H9 (cell line): ENCODE data around the gene GPR160. TPM values are rescaled to one million over a fixed set of nuclear protein-coding genes. Genes with fewer than 3 reads are reported as not detected.

Source experiments
- DNase-seq: peaks from one replicate; pipeline ENCODE4 v3.0.0-alpha.2; 2017
- H2AFZ ChIP-seq: one replicate; pipeline ENCODE4 v1.6.1; 2013; ENCODE audit warnings: mild to moderate bottlenecking, low read length, control low read depth, moderate library complexity
- H2AK5ac ChIP-seq: 2 replicates; pipeline ENCODE4 v1.6.1; 2013; ENCODE audit warnings: low read length, control low read depth, mixed read lengths; ENCODE audit not compliant: insufficient read length
- H2BK120ac ChIP-seq: one replicate; pipeline ENCODE4 v1.6.1; 2013; ENCODE audit warnings: low read depth, mild to moderate bottlenecking, low read length, control low read depth, inconsistent platforms; ENCODE audit not compliant: poor library complexity, severe bottlenecking
- H2BK12ac ChIP-seq: 2 replicates; pipeline ENCODE4 v1.6.1; 2013; ENCODE audit warnings: low read length, control low read depth, mixed read lengths, low read depth; ENCODE audit not compliant: insufficient read length
- H2BK15ac ChIP-seq: 2 replicates; pipeline ENCODE4 v1.6.1; 2013; ENCODE audit warnings: low read depth, low read length, control low read depth
- H2BK20ac ChIP-seq: one replicate; pipeline ENCODE4 v1.6.1; 2013; ENCODE audit warnings: low read depth, mild to moderate bottlenecking, low read length, control low read depth, inconsistent platforms; ENCODE audit not compliant: poor library complexity, severe bottlenecking
- H2BK5ac ChIP-seq: 2 replicates; pipeline ENCODE4 v1.6.1; 2013; ENCODE audit warnings: low read length, control low read depth, mixed read lengths; ENCODE audit not compliant: insufficient read length
- H3K14ac ChIP-seq: 2 replicates; pipeline ENCODE4 v1.6.1; 2013; ENCODE audit warnings: low read length, control low read depth; ENCODE audit not compliant: insufficient read depth
- H3K18ac ChIP-seq: 2 replicates; pipeline ENCODE4 v1.6.1; 2013; ENCODE audit warnings: low read depth, mild to moderate bottlenecking, mixed read lengths, low read length, control low read depth; ENCODE audit not compliant: insufficient read length
- H3K23ac ChIP-seq: 2 replicates; pipeline ENCODE4 v1.6.1; 2013; ENCODE audit warnings: low read length, control low read depth, mixed read lengths, low read depth; ENCODE audit not compliant: insufficient read length
- H3K23me2 ChIP-seq: 2 replicates; pipeline ENCODE4 v1.6.1; 2013; ENCODE audit warnings: low read depth, mild to moderate bottlenecking, mixed read lengths, low read length, control low read depth; ENCODE audit not compliant: insufficient read length, poor library complexity, severe bottlenecking
- H3K27ac ChIP-seq: 2 replicates; pipeline ENCODE4 v1.5.1; 2013; ENCODE audit warnings: low read length, control low read depth, mixed read lengths, low read depth; ENCODE audit not compliant: insufficient read length
- H3K27me3 ChIP-seq: 2 replicates; pipeline ENCODE4 v1.6.1; 2013; ENCODE audit warnings: low read length, control low read depth, inconsistent platforms; ENCODE audit not compliant: insufficient read depth
- H3K4ac ChIP-seq: 2 replicates; pipeline ENCODE4 v1.6.1; 2013; ENCODE audit warnings: low read depth, mild to moderate bottlenecking, control low read depth, inconsistent platforms, low read length, moderate library complexity
- H3K4me1 ChIP-seq: 2 replicates; pipeline ENCODE4 v1.6.1; 2013; ENCODE audit warnings: low read length, control low read depth, inconsistent platforms; ENCODE audit not compliant: insufficient read depth
- H3K4me2 ChIP-seq: 2 replicates; pipeline ENCODE4 v1.6.1; 2013; ENCODE audit warnings: low read length, control low read depth, mixed read lengths; ENCODE audit not compliant: insufficient read length, insufficient read depth
- H3K56ac ChIP-seq: 2 replicates; pipeline ENCODE4 v1.6.1; 2013; ENCODE audit warnings: low read depth, mild to moderate bottlenecking, mixed read lengths, low read length, control low read depth; ENCODE audit not compliant: insufficient read length
- H3K79me1 ChIP-seq: 2 replicates; pipeline ENCODE4 v1.6.1; 2013; ENCODE audit warnings: low read depth, mild to moderate bottlenecking, moderate library complexity, low read length, control low read depth, inconsistent platforms; ENCODE audit not compliant: insufficient read depth, poor library complexity, severe bottlenecking
- H3K79me2 ChIP-seq: 2 replicates; pipeline ENCODE4 v1.6.1; 2013; ENCODE audit warnings: low read length, control low read depth, inconsistent platforms; ENCODE audit not compliant: insufficient read depth
- H3K9ac ChIP-seq: 2 replicates; pipeline ENCODE4 v1.6.1; 2013; ENCODE audit warnings: low read length, control low read depth, mixed read lengths; ENCODE audit not compliant: insufficient read length; ENCODE audit errors: extremely low read depth
- H3K9me3 ChIP-seq: one replicate; pipeline ENCODE4 v1.6.1; 2013; ENCODE audit warnings: low read depth, low read length, inconsistent platforms; ENCODE audit not compliant: control insufficient read depth
- H3T11ph ChIP-seq: one replicate; pipeline ENCODE4 v1.6.1; 2013; ENCODE audit warnings: mild to moderate bottlenecking, low read length, control low read depth, inconsistent platforms
- H4K20me1 ChIP-seq: one replicate; pipeline ENCODE4 v1.6.1; 2013; ENCODE audit not compliant: control insufficient read depth, insufficient read length, insufficient read depth
- H4K5ac ChIP-seq: 2 replicates; pipeline ENCODE4 v1.6.1; 2013; ENCODE audit warnings: low read depth, mild to moderate bottlenecking, mixed read lengths, low read length, control low read depth; ENCODE audit not compliant: insufficient read length
- H4K8ac ChIP-seq: replicated peaks from 2 replicates; pipeline ENCODE4 v1.6.1; 2013; ENCODE audit warnings: low read length, control low read depth, mixed read lengths, low read depth; ENCODE audit not compliant: insufficient read length
- H4K91ac ChIP-seq: 2 replicates; pipeline ENCODE4 v1.6.1; 2013; ENCODE audit warnings: low read depth, mild to moderate bottlenecking, moderate library complexity, mixed read lengths, low read length, control low read depth; ENCODE audit not compliant: insufficient read length
- H3K27ac Mint-ChIP-seq, 3 experiments: 2 replicates in 2 of 3; 3 replicates in 1 of 3; pipeline ENCODE4 v1.8.0; 2020 to 2021; ENCODE audit warnings: mixed read lengths in 3 of 3, mild to moderate bottlenecking in 1 of 3, moderate library complexity in 1 of 3
- H3K27me3 Mint-ChIP-seq: 2 replicates; pipeline ENCODE4 v1.8.0; 2021; ENCODE audit warnings: low read depth, mild to moderate bottlenecking, moderate library complexity, mixed read lengths
- H3K36me3 Mint-ChIP-seq, 3 experiments: 2 replicates in 2 of 3; 3 replicates in 1 of 3; pipeline ENCODE4 v1.8.0; 2020 to 2021; ENCODE audit warnings: low read depth in 3 of 3, mixed read lengths in 3 of 3; ENCODE audit not compliant: insufficient read depth in 1 of 3
- H3K4me1 Mint-ChIP-seq, 2 experiments: 2 replicates each; pipeline ENCODE4 v1.8.0; 2020; ENCODE audit warnings: mixed read lengths in 2 of 2
- H3K4me3 Mint-ChIP-seq, 2 experiments: 2 replicates in 1 of 2; 3 replicates in 1 of 2; pipeline ENCODE4 v1.8.0; 2020 to 2021; ENCODE audit warnings: mild to moderate bottlenecking in 2 of 2, mixed read lengths in 2 of 2, moderate library complexity in 1 of 2
- H3K9me3 Mint-ChIP-seq, 2 experiments: 2 replicates in 1 of 2; 3 replicates in 1 of 2; pipeline ENCODE4 v1.8.0; 2020; ENCODE audit warnings: mild to moderate bottlenecking in 2 of 2, mixed read lengths in 2 of 2, moderate library complexity in 1 of 2
- WGBS: extraction: QIAGEN DNeasy Blood & Tissue Kit; methylation state at CpG from one replicate; pipeline ENCODE4 v1.1.7; 2013; ENCODE audit warnings: missing lambda C conversion rate, low lambda C conversion rate, mixed read lengths; ENCODE audit not compliant: insufficient read length; ENCODE audit errors: extremely low coverage; 5-methylcytosine and 5-hydroxymethylcytosine counted together
- total RNA-seq: library from RNA; stranded (reverse); gene quantifications from 2 replicates; pipeline ENCODE4 v1.2.1, GENCODE V29; 2021
- TF ChIP-seq, protein P1 (sequence below): fragments of 200-600 bp; sonication (generic); conservative IDR thresholded peaks from 3 replicates; pipeline ENCODE4 v1.8.0; 2021; ENCODE audit warnings: antibody characterized with exemption, mild to moderate bottlenecking

The GPR160 gene
- total RNA-seq, 1 experiment from 2014 or later = 14.1 TPM

DNA sequence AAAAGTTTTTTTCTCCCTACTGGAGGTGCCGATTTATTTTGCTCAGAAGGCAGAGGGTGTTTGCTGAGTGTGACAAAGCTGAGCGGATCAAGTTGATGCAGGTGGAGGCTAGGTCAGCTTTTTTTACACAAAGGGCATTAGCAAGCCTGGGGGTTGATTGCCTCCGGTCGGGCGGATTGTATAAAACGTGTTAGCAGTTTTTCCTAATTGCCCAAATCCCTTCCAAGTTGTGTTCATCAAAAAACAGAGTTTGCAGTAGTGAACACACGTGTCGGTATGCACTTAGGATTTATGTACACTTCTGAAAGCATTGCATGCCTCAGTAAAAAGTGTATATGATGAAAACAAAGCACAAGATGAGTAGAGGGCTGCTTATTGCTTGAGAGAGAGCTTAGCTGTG, 2.6 kb downstream of the GPR160 start:
- Histone ChIP-seq H3K27me3 (no peaks in the 10 kb centered on the region), H2AFZ (no peak overlapping the region), H2BK120ac (no peak overlapping the region), H3K18ac (no peak overlapping the region), H3K9me3 (no peaks in the 10 kb centered on the region), H3T11ph (no peak overlapping the region), H2BK5ac (no peak overlapping the region), H2BK15ac (no peak overlapping the region), H3K27ac (no peak overlapping the region), H3K14ac (no peak overlapping the region), H2BK20ac (no peak overlapping the region), H2BK12ac (no peak overlapping the region), H4K91ac (no peak overlapping the region), H4K5ac (no peak overlapping the region), H3K23ac (no peak overlapping the region), H3K79me1 (no peaks in the 10 kb centered on the region), H2AK5ac (no peak overlapping the region), H3K9ac (peak overlapping the region; percentile 11), H3K4me1 (no peaks in the 10 kb centered on the region), H3K4me2 (peak overlapping the region; percentile 62), H3K4ac (no peak overlapping the region), H3K23me2 (peaks cover 8% of the 10 kb centered on the region), H3K79me2 (no peaks in the 10 kb centered on the region; the same call in 1 of the 2 replicates), H4K20me1 (no peaks in the 10 kb centered on the region), H3K56ac (no peak overlapping the region), H4K8ac (no peak overlapping the region)
- Mint-ChIP-seq H3K4me3 (peak overlapping the region; percentile 46 to 91), H3K9me3 (no peaks in the 10 kb centered on the region), H3K4me1 (peaks cover 19 to 21% of the 10 kb centered on the region in 2 experiments), H3K27me3 (peaks cover 9% of the 10 kb centered on the region), H3K27ac (peak overlapping the region; percentile 52 to 89 (median 66); a peak in 4 of 7 replicates), H3K36me3 (peaks cover 2 to 5% (median 2%) of the 10 kb centered on the region in 3 experiments; a peak in 5 of 7 replicates)
- DNase-seq = no peak
- no CpG with 5 or more reads among the region's 8 CpGs for WGBS
- TF ChIP-seq, protein P1, sequence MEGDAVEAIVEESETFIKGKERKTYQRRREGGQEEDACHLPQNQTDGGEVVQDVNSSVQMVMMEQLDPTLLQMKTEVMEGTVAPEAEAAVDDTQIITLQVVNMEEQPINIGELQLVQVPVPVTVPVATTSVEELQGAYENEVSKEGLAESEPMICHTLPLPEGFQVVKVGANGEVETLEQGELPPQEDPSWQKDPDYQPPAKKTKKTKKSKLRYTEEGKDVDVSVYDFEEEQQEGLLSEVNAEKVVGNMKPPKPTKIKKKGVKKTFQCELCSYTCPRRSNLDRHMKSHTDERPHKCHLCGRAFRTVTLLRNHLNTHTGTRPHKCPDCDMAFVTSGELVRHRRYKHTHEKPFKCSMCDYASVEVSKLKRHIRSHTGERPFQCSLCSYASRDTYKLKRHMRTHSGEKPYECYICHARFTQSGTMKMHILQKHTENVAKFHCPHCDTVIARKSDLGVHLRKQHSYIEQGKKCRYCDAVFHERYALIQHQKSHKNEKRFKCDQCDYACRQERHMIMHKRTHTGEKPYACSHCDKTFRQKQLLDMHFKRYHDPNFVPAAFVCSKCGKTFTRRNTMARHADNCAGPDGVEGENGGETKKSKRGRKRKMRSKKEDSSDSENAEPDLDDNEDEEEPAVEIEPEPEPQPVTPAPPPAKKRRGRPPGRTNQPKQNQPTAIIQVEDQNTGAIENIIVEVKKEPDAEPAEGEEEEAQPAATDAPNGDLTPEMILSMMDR = no peak
